ENCODE measurements around the gene CNTN4. TPM values are rescaled to one million over a fixed set of nuclear protein-coding genes. Genes with fewer than 3 reads are reported as not detected.

CNTN4 gene
- total RNA-seq, 3 donors from 2014 or later (not counting 1 experiment from before 2014, with no cell fraction given), result not detected

DNA sequence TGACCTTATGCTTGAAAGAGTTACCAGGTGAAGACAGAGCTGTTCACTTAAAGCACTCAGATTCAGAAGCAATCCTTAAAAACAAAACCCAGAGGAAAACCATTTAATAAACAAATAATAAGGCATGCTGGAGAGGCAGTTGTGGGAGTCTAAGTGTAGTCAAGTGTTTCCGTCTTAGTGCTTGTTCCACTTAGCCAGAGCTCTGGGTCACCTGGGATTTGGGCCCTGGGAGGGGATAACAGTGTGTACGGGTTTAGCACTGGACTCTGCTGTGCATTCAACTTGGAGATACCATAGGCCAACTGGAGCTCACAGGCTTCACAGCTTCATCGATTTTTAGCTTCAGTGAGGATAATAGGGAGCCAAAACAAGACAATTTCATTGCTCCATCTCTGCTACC lies 444.6 kb downstream of the CNTN4 start:
- Mint-ChIP-seq H3K36me3 (no peaks in the 10 kb centered on the region), H3K27me3 (ENCODE audit: low read depth in 2 of 2) (no peaks in the 10 kb centered on the region), H3K27ac (no peak overlapping the region), H3K4me1 (no peaks in the 10 kb centered on the region), H3K4me3 (no peak overlapping the region), H3K9me3 (peaks cover 14 to 21% of the 10 kb centered on the region in 2 donors)
- H3K9me3 ChIP-seq (ENCODE audit: control insufficient read depth, insufficient read depth, low read length), result no peaks in the 10 kb centered on the region
- intact Hi-C loops (cut with micrococcal nuclease), result no loop called here
- WGBS (ENCODE audit: insufficient coverage), result 82% methylated on average over 3 of the region's 3 CpGs
- no peak overlapping the region for H3K27ac ChIP-seq (ENCODE audit: low read length)
- DNase-seq (no peak), ATAC-seq (no peak)
- H3K27me3 ChIP-seq (ENCODE audit: control insufficient read depth, insufficient read depth, low read length), result no peaks in the 10 kb centered on the region
- TF ChIP-seq, protein P1, sequence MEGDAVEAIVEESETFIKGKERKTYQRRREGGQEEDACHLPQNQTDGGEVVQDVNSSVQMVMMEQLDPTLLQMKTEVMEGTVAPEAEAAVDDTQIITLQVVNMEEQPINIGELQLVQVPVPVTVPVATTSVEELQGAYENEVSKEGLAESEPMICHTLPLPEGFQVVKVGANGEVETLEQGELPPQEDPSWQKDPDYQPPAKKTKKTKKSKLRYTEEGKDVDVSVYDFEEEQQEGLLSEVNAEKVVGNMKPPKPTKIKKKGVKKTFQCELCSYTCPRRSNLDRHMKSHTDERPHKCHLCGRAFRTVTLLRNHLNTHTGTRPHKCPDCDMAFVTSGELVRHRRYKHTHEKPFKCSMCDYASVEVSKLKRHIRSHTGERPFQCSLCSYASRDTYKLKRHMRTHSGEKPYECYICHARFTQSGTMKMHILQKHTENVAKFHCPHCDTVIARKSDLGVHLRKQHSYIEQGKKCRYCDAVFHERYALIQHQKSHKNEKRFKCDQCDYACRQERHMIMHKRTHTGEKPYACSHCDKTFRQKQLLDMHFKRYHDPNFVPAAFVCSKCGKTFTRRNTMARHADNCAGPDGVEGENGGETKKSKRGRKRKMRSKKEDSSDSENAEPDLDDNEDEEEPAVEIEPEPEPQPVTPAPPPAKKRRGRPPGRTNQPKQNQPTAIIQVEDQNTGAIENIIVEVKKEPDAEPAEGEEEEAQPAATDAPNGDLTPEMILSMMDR (IDR thresholded peaks at IDR 0.05), result no peak
- no peak overlapping the region for H3K4me3 ChIP-seq (ENCODE audit: low read length)
- H3K4me1 ChIP-seq (ENCODE audit: control insufficient read depth, insufficient read depth, low read length), result no peaks in the 10 kb centered on the region
- no peaks in the 10 kb centered on the region for H3K36me3 ChIP-seq (ENCODE audit: control insufficient read depth, insufficient read depth, low read length)

DNA sequence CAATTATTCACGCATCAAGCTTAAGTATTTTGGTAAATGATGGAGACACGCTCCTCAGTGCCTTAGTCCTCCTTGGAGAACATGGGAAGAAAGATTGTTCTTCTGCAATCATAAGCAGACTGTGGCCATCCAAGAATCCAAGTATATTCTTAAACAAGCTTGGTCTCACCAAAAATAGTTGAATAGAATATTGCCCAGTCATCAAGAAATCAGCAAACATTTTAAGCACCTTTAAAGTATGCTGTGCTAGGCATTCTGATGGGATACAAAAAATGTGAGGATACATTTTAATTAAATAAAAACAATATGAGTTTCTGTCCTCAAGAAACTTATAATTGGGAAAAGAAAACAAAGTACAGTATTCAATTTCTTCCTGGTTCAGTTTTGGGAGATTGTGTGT lies 445.5 kb downstream of the CNTN4 start:
- ATAC-seq, result no peak
- no peak overlapping the region for H3K27ac ChIP-seq (ENCODE audit: low read length)
- H3K27me3 ChIP-seq (ENCODE audit: control insufficient read depth, insufficient read depth, low read length), result no peaks in the 10 kb centered on the region
- Mint-ChIP-seq H3K27ac (no peak overlapping the region), H3K4me3 (no peak overlapping the region), H3K9me3 (peaks cover 14 to 22% of the 10 kb centered on the region in 2 donors), H3K36me3 (no peaks in the 10 kb centered on the region), H3K4me1 (no peaks in the 10 kb centered on the region), H3K27me3 (ENCODE audit: low read depth in 2 of 2) (no peaks in the 10 kb centered on the region)
- H3K9me3 ChIP-seq (ENCODE audit: control insufficient read depth, insufficient read depth, low read length), result no peaks in the 10 kb centered on the region
- WGBS (ENCODE audit: insufficient coverage), result 93% methylated on average over 2 of the region's 2 CpGs
- H3K4me1 ChIP-seq (ENCODE audit: control insufficient read depth, insufficient read depth, low read length), result no peaks in the 10 kb centered on the region
- DNase-seq, result no peak
- intact Hi-C loops (cut with micrococcal nuclease), result no loop called here
- TF ChIP-seq, protein P1 (IDR thresholded peaks at IDR 0.05), result no peak
- H3K36me3 ChIP-seq (ENCODE audit: control insufficient read depth, insufficient read depth, low read length), result no peaks in the 10 kb centered on the region
- H3K4me3 ChIP-seq (ENCODE audit: low read length), result no peak overlapping the region

DNA sequence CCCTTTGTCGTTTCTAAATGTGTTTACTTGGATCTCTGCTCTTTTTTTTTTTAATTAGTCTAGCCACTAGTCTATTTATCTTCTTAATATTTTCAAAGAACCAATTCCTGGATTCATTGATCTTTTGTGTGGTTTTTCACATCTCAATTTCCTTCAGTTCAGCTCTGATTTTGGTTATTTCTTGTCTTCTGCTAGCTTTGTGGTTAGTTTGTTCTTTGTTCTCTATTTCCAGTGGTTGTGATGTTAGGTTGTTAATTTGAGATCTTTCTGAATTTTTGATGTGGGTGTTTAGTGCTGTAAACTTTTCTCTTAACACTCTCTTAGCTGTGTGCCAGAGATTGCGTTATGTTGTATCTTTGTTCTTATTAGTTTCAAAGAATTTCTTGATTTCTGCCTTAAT lies 446.1 kb downstream of the CNTN4 start:
- ATAC-seq (no peak), DNase-seq (no peak)
- peaks cover 13 to 22% of the 10 kb centered on the region in 2 donors for H3K9me3 Mint-ChIP-seq
- no peaks in the 10 kb centered on the region for H3K27me3 Mint-ChIP-seq (ENCODE audit: low read depth in 2 of 2)
- no CpG with 5 or more reads among the region's 2 CpGs for WGBS (ENCODE audit: insufficient coverage)
- H3K4me1 Mint-ChIP-seq, result no peaks in the 10 kb centered on the region
- H3K4me3 Mint-ChIP-seq, result no peak overlapping the region
- no peaks in the 10 kb centered on the region for H3K4me1 ChIP-seq (ENCODE audit: control insufficient read depth, insufficient read depth, low read length)
- intact Hi-C loops (cut with micrococcal nuclease), result no loop called here
- TF ChIP-seq, protein P1 (IDR thresholded peaks at IDR 0.05), result no peak
- no peaks in the 10 kb centered on the region for H3K9me3 ChIP-seq (ENCODE audit: control insufficient read depth, insufficient read depth, low read length)
- H3K27me3 ChIP-seq (ENCODE audit: control insufficient read depth, insufficient read depth, low read length), result no peaks in the 10 kb centered on the region
- H3K27ac Mint-ChIP-seq, result no peak overlapping the region
- no peak overlapping the region for H3K4me3 ChIP-seq (ENCODE audit: low read length)
- H3K36me3 ChIP-seq (ENCODE audit: control insufficient read depth, insufficient read depth, low read length), result no peaks in the 10 kb centered on the region
- no peak overlapping the region for H3K27ac ChIP-seq (ENCODE audit: low read length)
- no peaks in the 10 kb centered on the region for H3K36me3 Mint-ChIP-seq

DNA sequence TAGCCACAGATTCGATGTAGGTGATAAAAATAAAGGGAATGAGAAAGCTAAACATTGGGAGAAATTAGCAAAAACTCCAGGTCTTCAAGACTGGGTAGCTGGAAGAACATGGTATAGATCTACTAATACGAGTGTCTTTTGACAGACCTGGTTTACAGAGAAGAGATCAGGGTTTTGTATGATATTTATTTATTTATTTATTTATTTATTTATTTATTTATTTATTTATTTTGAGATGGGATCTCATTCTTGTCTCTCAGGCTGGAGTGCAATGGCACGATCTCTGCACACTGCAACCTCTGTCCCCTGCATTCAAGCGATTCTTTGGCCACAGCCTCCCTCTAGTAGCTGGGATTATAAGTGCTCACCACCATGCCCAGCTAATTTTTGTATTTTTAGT lies 448.4 kb downstream of the CNTN4 start:
- Histone ChIP-seq H3K36me3 (ENCODE audit: control insufficient read depth, insufficient read depth, low read length) (no peaks in the 10 kb centered on the region), H3K4me1 (ENCODE audit: control insufficient read depth, insufficient read depth, low read length) (no peaks in the 10 kb centered on the region), H3K27ac (ENCODE audit: low read length) (no peak overlapping the region), H3K4me3 (ENCODE audit: low read length) (no peak overlapping the region), H3K9me3 (ENCODE audit: control insufficient read depth, insufficient read depth, low read length) (no peaks in the 10 kb centered on the region), H3K27me3 (ENCODE audit: control insufficient read depth, insufficient read depth, low read length) (no peaks in the 10 kb centered on the region)
- WGBS (ENCODE audit: insufficient coverage), result 75% methylated on average over 4 of the region's 4 CpGs
- no peaks in the 10 kb centered on the region for H3K27me3 Mint-ChIP-seq (ENCODE audit: low read depth in 2 of 2)
- H3K36me3 Mint-ChIP-seq, result no peaks in the 10 kb centered on the region
- H3K9me3 Mint-ChIP-seq, result peaks cover 15 to 26% of the 10 kb centered on the region in 2 donors
- H3K27ac Mint-ChIP-seq, result no peak overlapping the region
- H3K4me1 Mint-ChIP-seq, result no peaks in the 10 kb centered on the region
- TF ChIP-seq, protein P1 (IDR thresholded peaks at IDR 0.05), result no peak
- DNase-seq (no peak), ATAC-seq (no peak)
- H3K4me3 Mint-ChIP-seq, result no peak overlapping the region
- intact Hi-C loops (cut with micrococcal nuclease), result no loop called here
